Endothelial cell of umbilical vein (primary cell): Measurements from ENCODE around the gene ANKRD13B. TPM values are rescaled to one million over a fixed set of nuclear protein-coding genes. Genes with fewer than 3 reads are reported as not detected.

Experiments used
- BruUV-seq: library from RNA; stranded (reverse); fragments of 400-500 nt; replicated peaks from 2 replicates; lab custom pipeline; 2021; lab: Mats Ljungman, UMichigan
- CTCF ChIA-PET: fragments of 300-600, 350-600 bp; sonication (Branson Sonifier 250); formaldehyde crosslinking; loops from one replicate; lab custom pipeline; 2021; ENCODE audit warnings: antibody characterized with exemption, inconsistent platforms; lab: Charles Lee
- POLR2A ChIA-PET: fragments of 300-600, 350-600 bp; sonication (Branson Sonifier 250); formaldehyde crosslinking; loops from one replicate; lab custom pipeline; 2021; ENCODE audit warnings: antibody characterized with exemption, inconsistent platforms; lab: Charles Lee
- DNase-seq: peaks from one replicate; pipeline ENCODE4 v3.0.0-alpha.2; 2011; ENCODE audit warnings: low read depth, low spot score
- FAIRE-seq: peaks from 2 replicates; lab custom pipeline; 2011; peaks lifted over from hg19 to GRCh38; lab: Jason Lieb, UNC
- H2AFZ ChIP-seq: 2 replicates; pipeline ENCODE4 v1.6.0; 2012; ENCODE audit warnings: low read depth, low read length, control low read depth, inconsistent platforms
- H3K27ac ChIP-seq: 2 replicates; pipeline ENCODE4 v1.5.1; 2011; ENCODE audit warnings: low read depth, mild to moderate bottlenecking, control low read depth, low read length, moderate library complexity; ENCODE audit not compliant: insufficient read depth
- H3K27me3 ChIP-seq, 2 experiments: 2 replicates each; pipeline versions ENCODE4 v1.6.0 to v1.6.1; 2011; ENCODE audit warnings: low read length in 2 of 2, mixed read lengths in 1 of 2; ENCODE audit not compliant: control insufficient read depth in 2 of 2, insufficient read depth in 2 of 2
- H3K36me3 ChIP-seq, 2 experiments: 2 replicates in 1 of 2; 3 replicates in 1 of 2; pipeline ENCODE4 v1.5.1; 2011; ENCODE audit warnings: low read length in 2 of 2, mild to moderate bottlenecking in 1 of 2, moderate library complexity in 1 of 2; ENCODE audit not compliant: control insufficient read depth in 2 of 2, insufficient read depth in 2 of 2; ENCODE audit errors: extremely low read depth in 1 of 2
- H3K4me1 ChIP-seq: 3 replicates; pipeline ENCODE4 v1.5.1; 2011; ENCODE audit warnings: mild to moderate bottlenecking, low read length; ENCODE audit not compliant: control insufficient read depth, insufficient read depth; ENCODE audit errors: extremely low read depth
- H3K4me2 ChIP-seq: 2 replicates; pipeline ENCODE4 v1.6.1; 2011; ENCODE audit warnings: low read length, control low read depth, mixed read lengths; ENCODE audit not compliant: insufficient read depth
- H3K4me3 ChIP-seq, 3 experiments: fragments of 200-600 bp in 1 of 3; sonication (generic), shearing (Covaris generic) in 1 of 3; replicated peaks in 1 of 3; 2 replicates each; pipeline ENCODE4 v1.5.1; 2011 to 2016; ENCODE audit warnings: control low read depth in 3 of 3, low read length in 3 of 3, mild to moderate bottlenecking in 2 of 3, inconsistent platforms in 1 of 3, low read depth in 1 of 3, moderate library complexity in 1 of 3; ENCODE audit not compliant: insufficient read depth in 1 of 3
- H3K79me2 ChIP-seq: 2 replicates; pipeline ENCODE4 v1.6.0; 2012; ENCODE audit warnings: low read length, inconsistent platforms; ENCODE audit not compliant: control insufficient read depth, insufficient read depth
- H3K9ac ChIP-seq: replicated peaks from 2 replicates; pipeline ENCODE3; 2011; ENCODE audit warnings: low read length, control low read depth; ENCODE audit not compliant: insufficient read depth; ENCODE audit errors: extremely low read depth
- H3K9me1 ChIP-seq: replicated peaks from 3 replicates; pipeline ENCODE4 v1.6.0; 2011; ENCODE audit warnings: mild to moderate bottlenecking, low read length; ENCODE audit not compliant: control insufficient read depth, insufficient read depth; ENCODE audit errors: extremely low read depth
- H3K9me3 ChIP-seq: replicated peaks from 2 replicates; pipeline ENCODE4 v1.5.1; 2012; ENCODE audit warnings: low read length, inconsistent platforms; ENCODE audit not compliant: control insufficient read depth, insufficient read depth
- H4K20me1 ChIP-seq: replicated peaks from 2 replicates; pipeline ENCODE3; 2011; ENCODE audit warnings: mild to moderate bottlenecking, low read length; ENCODE audit not compliant: control insufficient read depth, insufficient read depth; ENCODE audit errors: extremely low read depth
- EZH2 ChIP-seq: IDR thresholded peaks from 2 replicates; pipeline ENCODE4 v1.6.1; 2012; ENCODE audit warnings: borderline replicate concordance, low read depth, mild to moderate bottlenecking, moderate library complexity, low read length, inconsistent platforms; ENCODE audit not compliant: severe bottlenecking
- FOS ChIP-seq: IDR thresholded peaks from 2 replicates; pipeline ENCODE4 v1.6.1; 2011; ENCODE audit warnings: mild to moderate bottlenecking, low read length, moderate library complexity, borderline replicate concordance; ENCODE audit not compliant: insufficient read depth
- GATA2 ChIP-seq: IDR thresholded peaks from 2 replicates; pipeline ENCODE4 v1.7.0; 2011; ENCODE audit warnings: low read depth, mild to moderate bottlenecking, moderate library complexity, mixed read lengths, low read length; ENCODE audit not compliant: insufficient read length, insufficient read depth
- JUN ChIP-seq: IDR thresholded peaks from 2 replicates; pipeline ENCODE4 v1.6.1; 2011; ENCODE audit warnings: borderline replicate concordance, low read depth; ENCODE audit not compliant: insufficient read length, insufficient read depth
- MYC ChIP-seq: IDR thresholded peaks from one replicate; pipeline ENCODE4 v1.6.1; 2011; ENCODE audit warnings: mild to moderate bottlenecking, low read depth, low read length
- POLR2A ChIP-seq: IDR thresholded peaks from 2 replicates; pipeline ENCODE4 v1.6.1; 2012; ENCODE audit warnings: low read depth, mild to moderate bottlenecking, control low read depth, low read length
- POLR2AphosphoS5 ChIP-seq: IDR thresholded peaks from 2 replicates; pipeline ENCODE4 v1.6.1; 2012; ENCODE audit warnings: low read depth, mild to moderate bottlenecking, control low read depth, low read length, moderate library complexity; ENCODE audit not compliant: insufficient read depth
- dilution Hi-C: fragments of 300-500 bp; cut with MboI; formaldehyde crosslinking; loops from one replicate; pipeline ENCODE4 v1.15.0; 2019; ENCODE audit warnings: low sequenced_read_pairs; ENCODE audit not compliant: extremely low pct_ligation_motif_present
- intact Hi-C: fragments of 100-400 bp; cut with micrococcal nuclease; formaldehyde crosslinking; loops from one replicate; pipeline ENCODE4 v1.10.0; 2022
- polyA plus RNA-seq, 4 experiments: library from polyadenylated mRNA; depleted of rRNA in 3 of 4; stranded (reverse) in 3 of 4; unstranded in 1 of 4; fragments of >200 nt; gene quantifications; 2 replicates each; pipeline versions ENCODE4 v1.2.1 to v1.2.3, GENCODE V29; 2011 to 2012; ENCODE audit warnings: missing spikeins in 1 of 4
- total RNA-seq: library from RNA; stranded (reverse); gene quantifications from 2 replicates; pipeline ENCODE4 v1.2.3, GENCODE V29; 2021
- TF ChIP-seq, protein P1 (sequence below), 2 donors: IDR thresholded peaks; 1 replicate in 1 of 2; 2 replicates in 1 of 2; pipeline ENCODE4 v1.5.1; 2011; ENCODE audit warnings: low read length in 2 of 2, mild to moderate bottlenecking in 2 of 2, moderate library complexity in 2 of 2, control low read depth in 1 of 2, inconsistent platforms in 1 of 2, low read depth in 1 of 2; ENCODE audit not compliant: insufficient read depth in 1 of 2; ENCODE audit errors: extremely low read depth in 1 of 2
- TF ChIP-seq, protein P2 (sequence below): IDR thresholded peaks from 2 replicates; pipeline ENCODE4 v1.6.1; 2011; ENCODE audit not compliant: insufficient read depth, insufficient read length

ANKRD13B gene
- total and polyA plus RNA-seq, 2 donors (not counting 3 experiments of a cell fraction or from before 2014, with no cell fraction given), result 21.1 to 23.2 TPM

DNA sequence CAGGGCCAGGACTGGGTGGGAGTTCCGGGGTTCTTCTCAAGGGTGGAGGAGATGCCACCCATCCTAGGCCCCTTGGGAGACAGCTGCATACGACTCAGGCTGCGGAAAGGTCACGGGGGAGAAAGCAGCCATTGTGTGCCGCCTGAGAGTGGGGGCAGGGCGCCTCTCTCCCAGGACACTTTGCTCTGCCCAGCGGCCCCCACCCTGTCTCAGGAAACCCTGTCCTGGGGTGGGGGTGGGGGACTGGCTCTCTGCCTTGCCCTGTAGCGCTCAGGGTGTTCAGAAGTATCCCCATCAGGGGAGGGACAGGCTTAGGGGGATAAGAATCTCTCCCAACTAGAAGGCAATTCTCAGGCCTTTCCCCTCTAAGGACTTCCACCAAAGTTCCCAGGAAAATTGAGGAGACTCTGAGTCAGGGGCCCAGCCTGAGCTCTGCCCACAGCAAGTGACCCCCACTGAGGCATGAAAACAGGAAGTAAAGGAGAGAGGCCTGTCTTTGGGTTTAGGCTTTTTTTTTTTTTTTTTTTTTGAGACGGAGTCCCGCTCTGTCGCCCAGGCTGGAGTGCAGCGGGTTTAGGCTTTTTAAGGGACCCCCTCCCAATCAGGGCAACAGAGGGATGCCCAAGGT, 8.4 kb upstream of the ANKRD13B start:
- ChIA-PET CTCF (interaction anchor here (0.7 to 1.6 kb wide), 3 partner anchors 14 to 243 kb away, joined by 3 to 6 read pairs (median 3); no protein-coding TSS in a partner anchor), POLR2A (no interaction called here)
- no peaks in the 10 kb centered on the region for H3K27me3 ChIP-seq
- dilution Hi-C loops, result no loop called here
- BruUV-seq, result TSS peak; percentile 16
- H3K79me2 ChIP-seq, result peaks cover 73% of the 10 kb centered on the region
- no peak overlapping the region for H2AFZ ChIP-seq
- peak overlapping the region in 1 of 3 experiments; percentile 15 for H3K4me3 ChIP-seq
- DNase-seq (no peak), FAIRE-seq (peak; percentile 76)
- TF ChIP-seq, protein P1, sequence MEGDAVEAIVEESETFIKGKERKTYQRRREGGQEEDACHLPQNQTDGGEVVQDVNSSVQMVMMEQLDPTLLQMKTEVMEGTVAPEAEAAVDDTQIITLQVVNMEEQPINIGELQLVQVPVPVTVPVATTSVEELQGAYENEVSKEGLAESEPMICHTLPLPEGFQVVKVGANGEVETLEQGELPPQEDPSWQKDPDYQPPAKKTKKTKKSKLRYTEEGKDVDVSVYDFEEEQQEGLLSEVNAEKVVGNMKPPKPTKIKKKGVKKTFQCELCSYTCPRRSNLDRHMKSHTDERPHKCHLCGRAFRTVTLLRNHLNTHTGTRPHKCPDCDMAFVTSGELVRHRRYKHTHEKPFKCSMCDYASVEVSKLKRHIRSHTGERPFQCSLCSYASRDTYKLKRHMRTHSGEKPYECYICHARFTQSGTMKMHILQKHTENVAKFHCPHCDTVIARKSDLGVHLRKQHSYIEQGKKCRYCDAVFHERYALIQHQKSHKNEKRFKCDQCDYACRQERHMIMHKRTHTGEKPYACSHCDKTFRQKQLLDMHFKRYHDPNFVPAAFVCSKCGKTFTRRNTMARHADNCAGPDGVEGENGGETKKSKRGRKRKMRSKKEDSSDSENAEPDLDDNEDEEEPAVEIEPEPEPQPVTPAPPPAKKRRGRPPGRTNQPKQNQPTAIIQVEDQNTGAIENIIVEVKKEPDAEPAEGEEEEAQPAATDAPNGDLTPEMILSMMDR (IDR thresholded peaks at IDR 0.05; ENCODE audit: extremely low read depth in 1 of 2, insufficient read depth in 1 of 2, low read depth in 1 of 2, low read length in 2 of 2), result no peak
- no peak for TF ChIP-seq FOS
- no peak for TF ChIP-seq GATA2
- TF ChIP-seq, protein P2, sequence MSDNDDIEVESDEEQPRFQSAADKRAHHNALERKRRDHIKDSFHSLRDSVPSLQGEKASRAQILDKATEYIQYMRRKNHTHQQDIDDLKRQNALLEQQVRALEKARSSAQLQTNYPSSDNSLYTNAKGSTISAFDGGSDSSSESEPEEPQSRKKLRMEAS, result no peak
- TF ChIP-seq MYC, result no peak
- no peak for TF ChIP-seq EZH2
- no peak for TF ChIP-seq POLR2AphosphoS5
- no peak for TF ChIP-seq POLR2A
- TF ChIP-seq JUN, result no peak
- H3K36me3 ChIP-seq, result peaks cover 8 to 23% of the 10 kb centered on the region in 2 experiments
- peak overlapping the region; percentile 96 for H3K27ac ChIP-seq
- H4K20me1 ChIP-seq, result no peaks in the 10 kb centered on the region
- H3K9ac ChIP-seq, result peak overlapping the region; percentile 72
- H3K9me3 ChIP-seq, result no peaks in the 10 kb centered on the region
- H3K4me2 ChIP-seq, result peak overlapping the region; percentile 86
- H3K9me1 ChIP-seq, result no peaks in the 10 kb centered on the region
- H3K4me1 ChIP-seq, result peaks cover 45% of the 10 kb centered on the region
- intact Hi-C loops, result loop anchor here (5.0 kb wide), 1 partner anchor 192 kb away; the partner anchor contains the start of gene TAOK1
